Activated T-helper 1 cell treated with Interleukin-2 at 50 U/mL for 16 hours (primary cell): ENCODE measurements around the gene GRM8.
"Not testable (repeated sequence)": the region's sequence is repeated elsewhere in the genome, so short reads cannot be mapped to it uniquely, and the experiment has no call there.

Source experiments
- DNase-seq: peaks from one replicate; pipeline ENCODE4 v3.0.0-alpha.2; 2020; ENCODE audit warnings: low read depth

The GRM8 gene

GRCh38 chr7:127029823-127030222 is 222.9 kb downstream of the GRM8 start:
- DNase-seq, result no peak

- no peak for DNase-seq
Observed at GRCh38 chr7:127021857-127022256, 230.9 kb downstream of the GRM8 start.

GRCh38 chr7:127021019-127021738 is 231.6 kb downstream of the GRM8 start:
- DNase-seq, result no peak

- no peak for DNase-seq
Observed at GRCh38 chr7:127018889-127019288, 233.9 kb downstream of the GRM8 start.

- DNase-seq, result no peak
Observed at GRCh38 chr7:127017196-127017595, 235.5 kb downstream of the GRM8 start.

- DNase-seq, result no peak
Observed at GRCh38 chr7:127000725-127001124, 252.0 kb downstream of the GRM8 start.

GRCh38 chr7:126996659-126997058 is 256.1 kb downstream of the GRM8 start:
- DNase-seq, result no peak

- DNase-seq, result no peak
Observed at GRCh38 chr7:126993626-126994213, 259.0 kb downstream of the GRM8 start.

- DNase-seq, result no peak
Observed at GRCh38 chr7:126988022-126988421, 264.7 kb downstream of the GRM8 start.

- DNase-seq, result no peak
Observed at GRCh38 chr7:126979722-126980121, 273.0 kb downstream of the GRM8 start.

GRCh38 chr7:126978865-126979264 is 273.9 kb downstream of the GRM8 start:
- no peak for DNase-seq

GRCh38 chr7:126973066-126973465 is 279.7 kb downstream of the GRM8 start:
- no peak for DNase-seq

- DNase-seq, result no peak
Observed at GRCh38 chr7:126972571-126972970, 280.2 kb downstream of the GRM8 start.

- DNase-seq, result no peak
Observed at GRCh38 chr7:126959649-126960048, 293.1 kb downstream of the GRM8 start.

GRCh38 chr7:126958367-126958766 is 294.4 kb downstream of the GRM8 start:
- DNase-seq, result no peak

- no peak for DNase-seq
Observed at GRCh38 chr7:126957443-126957842, 295.3 kb downstream of the GRM8 start.

GRCh38 chr7:126953461-126953860 is 299.3 kb downstream of the GRM8 start:
- DNase-seq, result no peak

- DNase-seq, result no peak
Observed at GRCh38 chr7:126948664-126949063, 304.1 kb downstream of the GRM8 start.

- no peak for DNase-seq
Observed at GRCh38 chr7:126940723-126941307, 311.9 kb downstream of the GRM8 start.

GRCh38 chr7:126937171-126937570 is 315.6 kb downstream of the GRM8 start:
- DNase-seq, result no peak

GRCh38 chr7:126931581-126931980 is 321.2 kb downstream of the GRM8 start:
- DNase-seq, result no peak

- DNase-seq, result no peak
Observed at GRCh38 chr7:126930166-126930565, 322.6 kb downstream of the GRM8 start.

GRCh38 chr7:126924477-126924876 is 328.3 kb downstream of the GRM8 start:
- no peak for DNase-seq

GRCh38 chr7:126911627-126912026 is 341.1 kb downstream of the GRM8 start:
- DNase-seq, result not testable (repeated sequence)
